IMR-90 (cell line): Measurements from ENCODE around the gene CTDSP1. TPM values are rescaled to one million over a fixed set of nuclear protein-coding genes. Genes with fewer than 3 reads are reported as not detected.

Source experiments
- ATAC-seq: fragments of 200-7000 bp; cut with Tn5 transposase; 2 replicates; pipeline ENCODE4 v1.9.1; 2020; ENCODE audit warnings: low read depth, mild to moderate bottlenecking, moderate library complexity
- BruUV-seq: library from RNA; stranded (reverse); fragments of 400-500 nt; replicated peaks from 2 replicates; lab custom pipeline; 2021; lab: Mats Ljungman, UMichigan
- CTCF ChIA-PET: fragments of 300-600 bp; formaldehyde crosslinking; extraction: SDS; loops from one replicate; lab custom pipeline; 2021; ENCODE audit warnings: antibody characterized with exemption; lab: Yijun Ruan, JAX
- POLR2A ChIA-PET: fragments of 300-600 bp; sonication (Branson Sonifier 250); formaldehyde crosslinking; loops from one replicate; lab custom pipeline; 2022; ENCODE audit warnings: antibody characterized with exemption; ENCODE audit not compliant: unreplicated experiment; lab: Charles Lee
- DNase-seq: peaks from one replicate; pipeline ENCODE4 v3.0.0; 2013
- H2AFZ ChIP-seq: replicated peaks from 2 replicates; pipeline ENCODE3; 2013; ENCODE audit warnings: low read length, mild to moderate bottlenecking; ENCODE audit not compliant: poor library complexity
- H2AK5ac ChIP-seq: 2 replicates; pipeline ENCODE4 v1.6.1; 2013; ENCODE audit warnings: low read depth, low read length, inconsistent platforms
- H2AK9ac ChIP-seq: replicated peaks from 2 replicates; pipeline ENCODE3; 2013; ENCODE audit warnings: mild to moderate bottlenecking, low read depth, low read length, moderate library complexity; ENCODE audit not compliant: poor library complexity
- H2BK120ac ChIP-seq: 2 replicates; pipeline ENCODE4 v1.6.1; 2013; ENCODE audit warnings: low read depth, low read length, inconsistent platforms
- H2BK15ac ChIP-seq: 3 replicates; pipeline ENCODE4 v1.6.1; 2013; ENCODE audit warnings: low read depth, low read length, inconsistent platforms
- H2BK20ac ChIP-seq: 2 replicates; pipeline ENCODE4 v1.6.1; 2013; ENCODE audit warnings: low read depth, mild to moderate bottlenecking, inconsistent platforms, low read length, moderate library complexity
- H2BK5ac ChIP-seq: 2 replicates; pipeline ENCODE4 v1.6.1; 2013; ENCODE audit warnings: mild to moderate bottlenecking, low read depth, low read length, inconsistent platforms; ENCODE audit not compliant: poor library complexity, severe bottlenecking
- H3K14ac ChIP-seq: replicated peaks from 2 replicates; pipeline ENCODE4 v1.6.1; 2013; ENCODE audit warnings: low read depth, low read length, inconsistent platforms
- H3K18ac ChIP-seq: 2 replicates; pipeline ENCODE4 v1.6.1; 2013; ENCODE audit warnings: low read depth, low read length, control low read depth
- H3K23ac ChIP-seq: 2 replicates; pipeline ENCODE4 v1.6.1; 2013; ENCODE audit warnings: low read depth, low read length, inconsistent platforms
- H3K27ac ChIP-seq: 2 replicates; pipeline ENCODE4 v1.5.1; 2013; ENCODE audit warnings: mild to moderate bottlenecking, control low read depth, low read length; ENCODE audit not compliant: insufficient read depth
- H3K27me3 ChIP-seq: 2 replicates; pipeline ENCODE4 v1.6.1; 2013; ENCODE audit warnings: low read length; ENCODE audit not compliant: control insufficient read depth, insufficient read depth
- H3K36me3 ChIP-seq: 2 replicates; pipeline ENCODE4 v1.6.1; 2013; ENCODE audit warnings: low read length, mixed read lengths; ENCODE audit not compliant: control insufficient read depth, insufficient read depth
- H3K4ac ChIP-seq: 2 replicates; pipeline ENCODE4 v1.6.1; 2013; ENCODE audit warnings: low read depth, low read length, inconsistent platforms
- H3K4me1 ChIP-seq: 2 replicates; pipeline ENCODE4 v1.6.1; 2013; ENCODE audit warnings: low read length, mixed read lengths; ENCODE audit not compliant: control insufficient read depth, insufficient read depth
- H3K4me2 ChIP-seq: 2 replicates; pipeline ENCODE4 v1.6.1; 2013; ENCODE audit warnings: low read depth, mild to moderate bottlenecking, control low read depth, low read length, moderate library complexity
- H3K4me3 ChIP-seq: 2 replicates; pipeline ENCODE4 v1.5.1; 2013; ENCODE audit warnings: low read depth, mild to moderate bottlenecking, control low read depth, low read length, moderate library complexity; ENCODE audit not compliant: insufficient read depth
- H3K56ac ChIP-seq: 2 replicates; pipeline ENCODE4 v1.6.1; 2013; ENCODE audit warnings: low read length, inconsistent platforms; ENCODE audit not compliant: insufficient read depth; ENCODE audit errors: extremely low read depth
- H3K79me1 ChIP-seq, 2 experiments: 2 replicates each; pipeline ENCODE4 v1.6.1; 2013; ENCODE audit warnings: low read length in 2 of 2, inconsistent platforms in 1 of 2, low read depth in 1 of 2
- H3K9ac ChIP-seq: 2 replicates; pipeline ENCODE4 v1.6.1; 2013; ENCODE audit warnings: low read depth, low read length, control low read depth
- H3K9me1 ChIP-seq: 2 replicates; pipeline ENCODE4 v1.6.1; 2013; ENCODE audit warnings: low read length, inconsistent platforms; ENCODE audit not compliant: insufficient read depth
- H3K9me3 ChIP-seq: 2 replicates; pipeline ENCODE4 v1.6.1; 2013; ENCODE audit warnings: low read length; ENCODE audit not compliant: control insufficient read depth, insufficient read depth
- H4K20me1 ChIP-seq: 2 replicates; pipeline ENCODE4 v1.6.1; 2013; ENCODE audit warnings: low read length, inconsistent platforms; ENCODE audit not compliant: insufficient read depth
- H4K5ac ChIP-seq: 2 replicates; pipeline ENCODE4 v1.6.1; 2013; ENCODE audit warnings: mild to moderate bottlenecking, low read depth, low read length, control low read depth
- H4K8ac ChIP-seq, 2 experiments: 2 replicates each; pipeline ENCODE4 v1.6.1; 2013; ENCODE audit warnings: low read depth in 2 of 2, low read length in 2 of 2, control low read depth in 1 of 2, inconsistent platforms in 1 of 2
- H4K91ac ChIP-seq: 2 replicates; pipeline ENCODE4 v1.6.1; 2013; ENCODE audit warnings: low read depth, low read length, inconsistent platforms; ENCODE audit not compliant: insufficient read depth
- BHLHE40 ChIP-seq: fragments of 150-350 bp; IDR thresholded peaks from 2 replicates; pipeline ENCODE4 v1.6.1; 2016; ENCODE audit warnings: mild to moderate bottlenecking, low read depth, low read length
- CEBPB ChIP-seq: IDR thresholded peaks from 2 replicates; pipeline ENCODE4 v1.6.1; 2012; ENCODE audit warnings: low read depth, low read length, improper control_type of control experiment
- CHD1 ChIP-seq: IDR thresholded peaks from 2 replicates; pipeline ENCODE4 v1.6.1; 2012; ENCODE audit warnings: low read depth, low read length, improper control_type of control experiment
- ELK1 ChIP-seq: fragments of 150-350 bp; IDR thresholded peaks from 2 replicates; pipeline ENCODE4 v1.6.1; 2016; ENCODE audit warnings: low read depth, mild to moderate bottlenecking, low read length, moderate library complexity, borderline replicate concordance
- FOS ChIP-seq: fragments of 150-350 bp; IDR thresholded peaks from 2 replicates; pipeline ENCODE4 v1.6.1; 2016; ENCODE audit warnings: low read depth, low read length
- MAFK ChIP-seq: IDR thresholded peaks from 2 replicates; pipeline ENCODE4 v1.6.1; 2012; ENCODE audit warnings: low read depth, low read length, improper control_type of control experiment
- MXI1 ChIP-seq: IDR thresholded peaks from 2 replicates; pipeline ENCODE4 v1.6.1; 2012; ENCODE audit warnings: low read depth, mild to moderate bottlenecking, low read length, moderate library complexity, borderline replicate concordance
- NFE2L2 ChIP-seq: fragments of 150-350 bp; IDR thresholded peaks from 2 replicates; pipeline ENCODE4 v1.6.1; 2016; ENCODE audit warnings: low read depth, mild to moderate bottlenecking, low read length
- POLR2A ChIP-seq: IDR thresholded peaks from 2 replicates; pipeline ENCODE4 v1.6.1; 2012; ENCODE audit warnings: mild to moderate bottlenecking, low read depth, low read length
- RAD21 ChIP-seq: IDR thresholded peaks from 2 replicates; pipeline ENCODE4 v1.6.1; 2012; ENCODE audit warnings: low read length, improper control_type of control experiment
- RFX5 ChIP-seq: IDR thresholded peaks from 2 replicates; pipeline ENCODE4 v1.8.0; 2012; ENCODE audit warnings: low read depth, mild to moderate bottlenecking, low read length, moderate library complexity
- WGBS, 2 experiments: methylation state at CpG; one replicate each; pipeline versions ENCODE4 v1.1.5 to v1.1.7; 2013; ENCODE audit warnings: missing lambda C conversion rate in 2 of 2; ENCODE audit not compliant: insufficient read length in 1 of 2; ENCODE audit errors: extremely low coverage in 2 of 2; 5-methylcytosine and 5-hydroxymethylcytosine counted together
- dilution Hi-C: fragments of 300-500 bp; cut with HindIII; formaldehyde crosslinking; loops from one replicate; pipeline ENCODE4 v1.14.3; 2018; ENCODE audit warnings: low sequenced_read_pairs; ENCODE audit not compliant: unreplicated experiment
- in situ Hi-C: fragments of 300-500 bp; cut with MboI; formaldehyde crosslinking; loops from 3 replicates; pipeline ENCODE4 v1.14.3; 2019; ENCODE audit warnings: low sequenced_read_pairs, inconsistent platforms, mixed read lengths
- intact Hi-C: fragments of 100-400 bp; cut with micrococcal nuclease; formaldehyde crosslinking; loops from 2 replicates; pipeline ENCODE4 v1.10.0; 2022
- polyA plus RNA-seq, 3 experiments: library from polyadenylated mRNA; depleted of rRNA; stranded (reverse); fragments of >200 nt; gene quantifications; 2 replicates each; pipeline ENCODE4 v1.2.3, GENCODE V29; 2012; ENCODE audit warnings: low replicate concordance in 1 of 3
- total RNA-seq: library from RNA; depleted of rRNA; stranded (reverse); fragments of >200 nt; gene quantifications from 2 replicates; pipeline ENCODE4 v1.2.3, GENCODE V29; 2012
- TF ChIP-seq, protein P1 (sequence below): fragments of 150-350 bp; IDR thresholded peaks from 2 replicates; pipeline ENCODE4 v1.6.1; 2017; ENCODE audit warnings: mild to moderate bottlenecking, antibody characterized with exemption, low read length, low read depth
- TF ChIP-seq, protein P2 (sequence below): conservative IDR thresholded peaks from 2 replicates; pipeline ENCODE4 v1.5.1; 2012; ENCODE audit warnings: mild to moderate bottlenecking, low read depth, low read length, improper control_type of control experiment

CTDSP1 gene
- total and polyA plus RNA-seq, 2 of the 4 experiments (the other 2 are of a cell fraction), result 19.7 to 64.3 TPM

GRCh38 chr2:218354850-218355443 lies 44.7 kb upstream of the CTDSP1 start:
- POLR2A ChIA-PET, result no interaction called here
- CTCF ChIA-PET, result no interaction called here
- H3K4ac ChIP-seq, result no peak overlapping the region
- H4K8ac ChIP-seq, result no peak overlapping the region
- no TSS peak for BruUV-seq
- no peak overlapping the region for H4K5ac ChIP-seq
- no peak overlapping the region for H3K4me2 ChIP-seq
- H3K9me3 ChIP-seq, result peaks cover 8% of the 10 kb centered on the region
- H2AFZ ChIP-seq, result no peak overlapping the region
- no peak for DNase-seq
- no peaks in the 10 kb centered on the region for H4K20me1 ChIP-seq
- no peak overlapping the region for H3K4me3 ChIP-seq
- no peak overlapping the region for H4K91ac ChIP-seq
- no peak overlapping the region for H2BK15ac ChIP-seq
- H3K27me3 ChIP-seq, result 0 out of 2 replicates have a peak, but pooled peaks cover 2% of the 10 kb centered on the region
- no peak overlapping the region for H2BK120ac ChIP-seq
- no peak overlapping the region for H3K9ac ChIP-seq
- no peaks in the 10 kb centered on the region for H3K9me1 ChIP-seq
- peaks cover 2% of the 10 kb centered on the region; the same call in 1 of the 2 replicates for H3K4me1 ChIP-seq
- in situ Hi-C loops (loop anchor here (5.0 kb wide), 1 partner anchor 43 kb away; no protein-coding TSS in a partner anchor), intact Hi-C loops (no loop called here), dilution Hi-C loops (no loop called here)
- H3K36me3 ChIP-seq, result no peaks in the 10 kb centered on the region
- WGBS, 2 experiments, result 92% methylated on average over 4 of the region's 20 CpGs; no CpG with 5 or more reads in 1 of the 2 experiments
- H3K79me1 ChIP-seq, result no peaks in the 10 kb centered on the region
- H2BK20ac ChIP-seq, result no peak overlapping the region
- no peak overlapping the region for H3K14ac ChIP-seq
- H2BK5ac ChIP-seq, result no peak overlapping the region
- ATAC-seq, result no peak
- no peak overlapping the region for H3K18ac ChIP-seq
- H3K56ac ChIP-seq, result no peak overlapping the region
- H2AK5ac ChIP-seq, result no peak overlapping the region; the same call in 1 of the 2 replicates
- no peak overlapping the region for H3K27ac ChIP-seq
- H2AK9ac ChIP-seq, result no peak overlapping the region
- TF ChIP-seq, protein P1, sequence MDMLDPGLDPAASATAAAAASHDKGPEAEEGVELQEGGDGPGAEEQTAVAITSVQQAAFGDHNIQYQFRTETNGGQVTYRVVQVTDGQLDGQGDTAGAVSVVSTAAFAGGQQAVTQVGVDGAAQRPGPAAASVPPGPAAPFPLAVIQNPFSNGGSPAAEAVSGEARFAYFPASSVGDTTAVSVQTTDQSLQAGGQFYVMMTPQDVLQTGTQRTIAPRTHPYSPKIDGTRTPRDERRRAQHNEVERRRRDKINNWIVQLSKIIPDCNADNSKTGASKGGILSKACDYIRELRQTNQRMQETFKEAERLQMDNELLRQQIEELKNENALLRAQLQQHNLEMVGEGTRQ, result no peak
- TF ChIP-seq ELK1 (no peak), FOS (no peak), RAD21 (no peak), CHD1 (no peak), POLR2A (no peak), BHLHE40 (no peak), MAFK (no peak), RFX5 (no peak), MXI1 (no peak), NFE2L2 (no peak), CEBPB (no peak)
- TF ChIP-seq, protein P2, sequence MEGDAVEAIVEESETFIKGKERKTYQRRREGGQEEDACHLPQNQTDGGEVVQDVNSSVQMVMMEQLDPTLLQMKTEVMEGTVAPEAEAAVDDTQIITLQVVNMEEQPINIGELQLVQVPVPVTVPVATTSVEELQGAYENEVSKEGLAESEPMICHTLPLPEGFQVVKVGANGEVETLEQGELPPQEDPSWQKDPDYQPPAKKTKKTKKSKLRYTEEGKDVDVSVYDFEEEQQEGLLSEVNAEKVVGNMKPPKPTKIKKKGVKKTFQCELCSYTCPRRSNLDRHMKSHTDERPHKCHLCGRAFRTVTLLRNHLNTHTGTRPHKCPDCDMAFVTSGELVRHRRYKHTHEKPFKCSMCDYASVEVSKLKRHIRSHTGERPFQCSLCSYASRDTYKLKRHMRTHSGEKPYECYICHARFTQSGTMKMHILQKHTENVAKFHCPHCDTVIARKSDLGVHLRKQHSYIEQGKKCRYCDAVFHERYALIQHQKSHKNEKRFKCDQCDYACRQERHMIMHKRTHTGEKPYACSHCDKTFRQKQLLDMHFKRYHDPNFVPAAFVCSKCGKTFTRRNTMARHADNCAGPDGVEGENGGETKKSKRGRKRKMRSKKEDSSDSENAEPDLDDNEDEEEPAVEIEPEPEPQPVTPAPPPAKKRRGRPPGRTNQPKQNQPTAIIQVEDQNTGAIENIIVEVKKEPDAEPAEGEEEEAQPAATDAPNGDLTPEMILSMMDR, result no peak
- no peak overlapping the region for H3K23ac ChIP-seq
